ENCODE data around the gene TAPT1. TPM values are rescaled to one million over a fixed set of nuclear protein-coding genes. Genes with fewer than 3 reads are reported as not detected.
"Not testable (repeated sequence)": the region's sequence is repeated elsewhere in the genome, so short reads cannot be mapped to it uniquely, and the experiment has no call there.

TAPT1 gene
- total RNA-seq, 1 experiment from 2014 or later, result 22.0 TPM

DNA sequence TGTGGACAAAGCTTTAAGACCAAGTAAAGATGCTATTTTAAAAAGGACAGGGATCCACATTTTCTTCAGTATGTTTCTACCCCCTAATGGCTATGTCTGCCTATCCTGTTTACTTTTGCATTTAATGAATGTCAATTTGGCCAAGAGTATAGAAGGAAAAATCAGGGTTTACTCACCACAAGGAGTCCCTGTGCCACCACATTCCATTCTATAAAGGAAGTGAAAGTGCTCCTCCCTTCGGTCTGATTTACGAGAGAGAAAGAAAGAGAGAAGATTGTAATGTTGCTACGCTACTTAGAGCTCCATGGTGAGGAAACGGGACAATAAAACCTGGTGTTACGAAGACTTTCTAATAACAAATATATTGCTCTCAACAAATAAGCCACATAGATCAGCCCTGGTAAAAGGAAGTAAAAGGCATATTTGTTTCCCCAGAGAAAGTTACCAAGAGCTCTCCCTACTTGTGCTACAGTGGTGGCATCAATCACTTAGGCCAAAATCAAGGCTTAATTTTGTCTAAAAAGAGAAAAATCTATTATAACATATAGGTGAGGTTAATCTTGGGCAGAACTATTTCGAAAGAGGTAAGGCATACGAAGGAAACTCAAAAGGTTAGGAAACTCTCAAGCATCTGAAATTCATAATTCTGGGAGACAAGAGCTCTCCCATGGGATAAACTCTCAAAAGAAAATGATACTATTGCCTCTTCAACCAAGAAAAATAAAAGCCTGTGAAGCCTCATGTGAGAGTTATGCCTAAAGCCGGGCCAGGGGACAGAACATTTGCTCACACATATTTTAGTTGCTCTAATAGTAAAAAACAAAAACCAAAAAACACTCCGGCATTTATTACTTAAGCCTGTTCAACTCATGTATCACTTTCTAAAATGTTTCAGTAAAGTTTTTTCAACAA, 29.5 kb downstream of the TAPT1 start:
- BruUV-seq (replicated peaks), result no TSS peak
- CTCF ChIA-PET, result interaction anchor here (0.6 to 3.3 kb wide), 21 partner anchors 9 to 717 kb away, joined by 3 to 33 read pairs (median 5); no protein-coding TSS in a partner anchor
- DNase-seq (ENCODE audit: unreplicated experiment), result peak; percentile 62
- peaks cover 10% of the 10 kb centered on the region for H3K36me3 Mint-ChIP-seq (ENCODE audit: insufficient read depth, unreplicated experiment)
- no peaks in the 10 kb centered on the region for H3K9me3 Mint-ChIP-seq (ENCODE audit: unreplicated experiment)
- peak; percentile 19 for TF ChIP-seq CTCF (IDR thresholded peaks at IDR 0.05; ENCODE audit: unreplicated experiment)
- intact Hi-C loops (cut with micrococcal nuclease), result loop anchor here (1.0 to 5.0 kb wide), 2 partner anchors 68 to 389 kb away; no protein-coding TSS in a partner anchor
- POLR2A ChIA-PET, result interaction anchor here (0.7 to 3.0 kb wide), 11 partner anchors 9 to 502 kb away, joined by 3 to 13 read pairs (median 4); partner anchors contain the start of gene TAPT1
- peak overlapping the region; percentile 44 for H3K27ac Mint-ChIP-seq (ENCODE audit: low read depth, unreplicated experiment)
- no peaks in the 10 kb centered on the region for H3K4me1 Mint-ChIP-seq (ENCODE audit: insufficient read depth, unreplicated experiment)
- peak overlapping the region; percentile 56 for H3K4me3 Mint-ChIP-seq (ENCODE audit: unreplicated experiment)
- no peaks in the 10 kb centered on the region for H3K27me3 Mint-ChIP-seq (ENCODE audit: insufficient read depth, unreplicated experiment)

DNA sequence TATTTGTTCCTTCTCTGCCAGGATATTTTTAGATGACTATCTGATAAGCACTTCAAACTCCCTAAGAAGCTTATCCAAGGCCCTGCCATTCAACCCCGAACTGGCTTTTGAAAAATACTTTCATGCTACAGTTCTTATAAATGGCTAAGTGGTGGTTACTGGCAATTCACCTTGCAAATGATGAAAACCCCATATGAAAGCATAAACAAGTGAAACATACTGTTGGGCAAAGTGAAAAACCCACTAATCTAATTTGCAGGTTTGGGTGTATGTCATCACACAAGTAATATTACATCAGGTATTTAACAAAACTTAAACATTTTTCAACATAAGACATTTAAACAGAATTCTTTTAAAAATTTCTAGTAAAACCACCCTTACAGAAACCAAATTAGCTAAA, 31.1 kb downstream of the TAPT1 start:
- CTCF ChIA-PET, result interaction anchor here (0.5 to 3.3 kb wide), 4 partner anchors 12 to 194 kb away, joined by 3 to 33 read pairs (median 4); no protein-coding TSS in a partner anchor
- H3K36me3 Mint-ChIP-seq (ENCODE audit: insufficient read depth, unreplicated experiment), result peaks cover 22% of the 10 kb centered on the region
- intact Hi-C loops (cut with micrococcal nuclease), result loop anchor here (5.0 kb wide), 1 partner anchor 388 kb away; no protein-coding TSS in a partner anchor

GRCh38 chr4:16194798-16195197, 31.5 kb downstream of the TAPT1 start:
- H3K4me3 Mint-ChIP-seq (ENCODE audit: unreplicated experiment); H3K27ac Mint-ChIP-seq (ENCODE audit: low read depth, unreplicated experiment); BruUV-seq (replicated peaks); H3K4me1 Mint-ChIP-seq (ENCODE audit: insufficient read depth, unreplicated experiment); DNase-seq (ENCODE audit: unreplicated experiment); H3K27me3 Mint-ChIP-seq (ENCODE audit: insufficient read depth, unreplicated experiment); H3K9me3 Mint-ChIP-seq (ENCODE audit: unreplicated experiment): not testable (repeated sequence)
- CTCF ChIA-PET, result interaction anchor here (1.2 to 3.3 kb wide), 2 partner anchors 12 to 194 kb away, joined by 5 to 33 read pairs; no protein-coding TSS in a partner anchor
- peaks cover 25% of the 10 kb centered on the region for H3K36me3 Mint-ChIP-seq (ENCODE audit: insufficient read depth, unreplicated experiment)
- POLR2A ChIA-PET, result interaction anchor here (0.8 to 1.3 kb wide), 3 partner anchors 11 to 70 kb away, joined by 3 to 5 read pairs (median 3); no protein-coding TSS in a partner anchor
- intact Hi-C loops (cut with micrococcal nuclease), result loop anchor here (5.0 kb wide), 1 partner anchor 387 kb away; no protein-coding TSS in a partner anchor

More for the DNA sequence above, 31.1 kb downstream of the TAPT1 start:
- H3K27ac Mint-ChIP-seq (ENCODE audit: low read depth, unreplicated experiment), result no peak overlapping the region
- POLR2A ChIA-PET, result interaction anchor here (0.8 to 1.3 kb wide), 3 partner anchors 10 to 70 kb away, joined by 3 to 5 read pairs (median 3); no protein-coding TSS in a partner anchor
- BruUV-seq (replicated peaks), result no TSS peak
- TF ChIP-seq CTCF (IDR thresholded peaks at IDR 0.05; ENCODE audit: unreplicated experiment), result no peak
- H3K9me3 Mint-ChIP-seq (ENCODE audit: unreplicated experiment), result no peaks in the 10 kb centered on the region
- H3K4me1 Mint-ChIP-seq (ENCODE audit: insufficient read depth, unreplicated experiment), result no peaks in the 10 kb centered on the region
- no peak overlapping the region for H3K4me3 Mint-ChIP-seq (ENCODE audit: unreplicated experiment)
- DNase-seq (ENCODE audit: unreplicated experiment), result no peak
- no peaks in the 10 kb centered on the region for H3K27me3 Mint-ChIP-seq (ENCODE audit: insufficient read depth, unreplicated experiment)

DNA sequence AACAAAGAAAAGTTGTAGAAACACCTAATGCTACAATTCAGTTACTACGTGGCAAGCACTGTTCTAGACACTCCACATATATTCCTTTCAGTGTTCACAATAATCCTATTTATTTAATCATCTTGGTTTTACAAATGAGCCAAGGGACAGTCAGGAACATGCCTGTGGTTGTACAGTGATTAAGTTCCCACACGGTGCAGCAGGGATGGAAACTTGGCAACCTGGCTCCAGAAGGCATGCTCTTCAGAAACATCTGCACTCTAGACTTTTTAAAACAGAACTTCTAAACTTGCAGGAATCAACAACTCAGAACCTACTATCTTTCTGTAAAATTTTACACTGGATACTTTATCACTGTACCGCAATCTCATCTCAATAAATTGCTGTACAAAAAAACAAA, 32.1 kb downstream of the TAPT1 start:
- POLR2A ChIA-PET, result interaction anchor here (1.2 kb wide), 1 partner anchor 166 kb away, joined by 3 read pairs; no protein-coding TSS in a partner anchor
- H3K27me3 Mint-ChIP-seq (ENCODE audit: insufficient read depth, unreplicated experiment), result no peaks in the 10 kb centered on the region
- no TSS peak for BruUV-seq (replicated peaks)
- H3K27ac Mint-ChIP-seq (ENCODE audit: low read depth, unreplicated experiment), result no peak overlapping the region
- H3K4me3 Mint-ChIP-seq (ENCODE audit: unreplicated experiment), result no peak overlapping the region
- TF ChIP-seq CTCF (IDR thresholded peaks at IDR 0.05; ENCODE audit: unreplicated experiment), result no peak
- intact Hi-C loops (cut with micrococcal nuclease), result no loop called here
- no peaks in the 10 kb centered on the region for H3K4me1 Mint-ChIP-seq (ENCODE audit: insufficient read depth, unreplicated experiment)
- no peaks in the 10 kb centered on the region for H3K9me3 Mint-ChIP-seq (ENCODE audit: unreplicated experiment)
- H3K36me3 Mint-ChIP-seq (ENCODE audit: insufficient read depth, unreplicated experiment), result peaks cover 25% of the 10 kb centered on the region
- CTCF ChIA-PET, result no interaction called here
- no peak for DNase-seq (ENCODE audit: unreplicated experiment)
